Hematopoietic multipotent progenitor cell treated with erythropoietin and hydrocortisone succinate and interleukin-3 and kit ligand, for 4 days (in vitro differentiated cells): ENCODE data around the gene DYRK1A.
A peak's percentile ranks its signal among the peaks of the same experiment; 100 is the strongest.

ENCODE experiments used
- DNase-seq: peaks from one replicate; pipeline ENCODE4 v3.0.0-alpha.2; 2015

Gene DYRK1A

DNA sequence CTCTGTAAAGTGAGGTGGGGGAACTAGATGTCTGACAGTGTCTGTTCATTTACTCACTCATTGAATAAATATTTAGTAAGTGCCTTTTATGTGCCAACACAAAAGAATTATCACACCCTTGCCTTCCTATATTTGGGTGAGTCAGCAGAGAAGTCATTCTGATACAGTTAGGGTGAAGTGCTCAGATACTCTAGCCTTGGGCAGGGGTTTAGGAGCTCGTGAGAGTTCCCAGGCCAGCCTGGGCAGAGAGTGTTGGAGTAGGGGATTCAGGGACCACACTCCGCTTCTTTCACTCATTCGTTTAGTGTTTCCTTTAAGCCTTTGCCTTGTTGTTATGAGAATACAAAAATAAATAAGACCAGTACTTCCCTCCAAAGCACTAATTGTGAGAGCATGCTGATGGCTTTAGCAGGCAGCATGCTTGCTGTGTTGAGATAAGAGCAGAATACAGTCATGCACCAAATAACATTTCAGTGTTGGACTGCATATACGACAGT lies 83.9 kb downstream of the DYRK1A start:
- peak; percentile 80 for DNase-seq

DNA sequence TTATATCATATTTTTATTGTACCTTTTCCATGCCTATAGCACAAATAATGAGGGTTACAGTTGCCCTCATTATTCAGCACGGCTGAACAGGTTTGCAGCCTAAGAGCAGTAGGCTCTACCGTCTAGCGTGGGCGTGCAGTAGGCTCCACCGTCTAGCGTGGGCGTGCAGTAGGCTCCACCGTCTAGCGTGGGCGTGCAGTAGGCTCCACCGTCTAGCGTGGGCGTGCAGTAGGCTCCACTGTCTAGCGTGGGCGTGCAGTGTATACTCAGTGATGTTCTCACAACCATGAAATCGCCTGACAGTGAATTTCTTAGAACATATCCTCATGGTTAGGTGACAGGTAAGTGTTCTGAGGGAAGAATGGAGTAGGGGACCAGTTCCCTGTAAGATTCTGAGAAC lies 84.9 kb downstream of the DYRK1A start:
- no peak for DNase-seq

GRCh38 chr21:37452227-37452626 lies 85.7 kb downstream of the DYRK1A start:
- DNase-seq, result no peak

DNA sequence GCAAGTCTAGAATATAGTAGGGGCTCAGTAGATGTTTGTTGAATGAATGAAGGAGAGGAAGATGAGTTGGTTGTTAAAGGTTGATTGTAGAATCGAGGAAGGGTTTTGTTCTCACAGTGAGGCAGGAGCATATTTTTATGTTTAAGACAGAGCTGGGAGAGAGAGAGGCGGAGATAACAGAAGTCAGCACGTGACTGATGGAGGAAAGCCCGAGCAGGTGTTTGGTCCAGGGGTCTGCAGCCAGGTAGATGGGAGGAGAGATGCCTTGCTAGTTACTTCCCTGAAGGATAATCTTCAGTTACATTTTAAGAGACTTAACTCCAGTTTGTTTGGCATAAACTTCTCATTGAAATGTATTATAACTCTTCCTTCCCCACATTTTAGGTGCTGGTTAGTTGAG lies 86.8 kb downstream of the DYRK1A start:
- no peak for DNase-seq

DNA sequence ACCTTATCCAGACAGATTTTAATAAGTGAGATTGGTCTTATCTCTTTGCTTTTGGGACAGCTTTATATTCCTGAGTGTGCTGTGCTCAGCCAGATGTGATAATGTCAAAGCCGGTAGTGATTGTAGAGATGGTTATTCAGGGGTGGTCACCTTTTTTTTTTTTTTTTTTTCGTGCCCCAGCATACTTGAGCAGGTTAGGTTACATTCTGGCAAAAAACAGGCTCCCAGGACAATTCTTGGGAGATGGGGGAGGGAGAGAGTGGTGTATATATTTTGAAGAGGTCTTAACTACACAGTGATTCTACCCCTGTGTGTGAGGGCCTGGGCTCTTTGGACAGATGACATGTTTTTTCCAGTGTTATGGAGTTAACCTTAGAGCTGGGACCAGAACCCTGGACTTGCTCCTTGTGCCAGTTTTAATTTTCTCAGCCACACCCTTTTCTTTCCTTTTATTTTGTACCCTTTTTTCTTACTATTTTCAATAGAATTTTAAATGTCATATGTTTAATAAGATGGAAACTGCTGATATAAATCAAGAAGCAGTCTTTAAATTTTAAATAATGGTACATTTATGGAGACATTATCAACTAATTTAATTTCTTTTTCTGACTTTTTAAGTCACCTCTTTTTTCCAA lies 88.4 kb downstream of the DYRK1A start:
- DNase-seq, result peak; percentile 21

GRCh38 chr21:37455504-37455911 lies 88.9 kb downstream of the DYRK1A start:
- peak; percentile 90 for DNase-seq

- no peak for DNase-seq
Observed at GRCh38 chr21:37458669-37459276, 92.2 kb downstream of the DYRK1A start.

DNA sequence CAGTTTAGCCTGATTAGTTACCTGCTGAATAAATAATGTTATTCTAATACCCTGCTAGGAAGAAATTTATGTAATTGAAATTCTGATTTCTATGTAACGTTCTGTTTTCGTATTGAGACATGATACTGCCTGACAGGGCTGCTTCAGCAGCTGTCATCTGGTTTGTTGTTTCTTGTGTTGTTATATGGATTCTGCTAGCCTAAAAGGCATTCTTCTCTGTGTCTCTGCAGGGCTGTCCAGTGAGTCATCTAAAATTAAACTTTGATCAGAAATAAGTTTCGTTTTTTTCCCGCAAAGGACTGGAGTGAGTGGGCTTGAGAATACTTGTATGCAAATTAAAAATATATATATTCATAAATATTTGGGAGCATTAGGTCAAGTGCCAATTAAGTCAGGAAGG lies 93.0 kb downstream of the DYRK1A start:
- DNase-seq, result no peak

GRCh38 chr21:37460196-37460595 lies 93.6 kb downstream of the DYRK1A start:
- DNase-seq, result peak; percentile 48

DNA sequence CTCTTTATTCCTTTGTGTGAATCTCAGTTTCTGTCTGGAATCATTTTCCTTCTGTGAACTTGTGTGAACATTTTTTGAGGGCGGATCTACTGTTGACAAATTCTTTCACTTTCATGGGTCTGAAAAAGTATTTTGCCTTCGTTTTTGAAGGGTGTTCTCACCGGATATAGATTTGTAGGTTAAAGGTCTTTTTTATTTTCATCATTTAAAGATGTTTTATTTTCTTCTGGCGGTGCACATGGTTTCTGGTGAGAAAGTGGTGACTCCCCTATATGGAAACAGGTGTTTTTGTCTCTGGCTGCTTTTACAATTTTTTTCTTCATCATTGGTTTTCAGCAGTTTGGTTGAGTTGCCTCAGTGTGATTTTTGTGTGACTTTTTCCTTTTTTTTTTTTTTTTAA lies 94.9 kb downstream of the DYRK1A start:
- DNase-seq, result no peak

DNA sequence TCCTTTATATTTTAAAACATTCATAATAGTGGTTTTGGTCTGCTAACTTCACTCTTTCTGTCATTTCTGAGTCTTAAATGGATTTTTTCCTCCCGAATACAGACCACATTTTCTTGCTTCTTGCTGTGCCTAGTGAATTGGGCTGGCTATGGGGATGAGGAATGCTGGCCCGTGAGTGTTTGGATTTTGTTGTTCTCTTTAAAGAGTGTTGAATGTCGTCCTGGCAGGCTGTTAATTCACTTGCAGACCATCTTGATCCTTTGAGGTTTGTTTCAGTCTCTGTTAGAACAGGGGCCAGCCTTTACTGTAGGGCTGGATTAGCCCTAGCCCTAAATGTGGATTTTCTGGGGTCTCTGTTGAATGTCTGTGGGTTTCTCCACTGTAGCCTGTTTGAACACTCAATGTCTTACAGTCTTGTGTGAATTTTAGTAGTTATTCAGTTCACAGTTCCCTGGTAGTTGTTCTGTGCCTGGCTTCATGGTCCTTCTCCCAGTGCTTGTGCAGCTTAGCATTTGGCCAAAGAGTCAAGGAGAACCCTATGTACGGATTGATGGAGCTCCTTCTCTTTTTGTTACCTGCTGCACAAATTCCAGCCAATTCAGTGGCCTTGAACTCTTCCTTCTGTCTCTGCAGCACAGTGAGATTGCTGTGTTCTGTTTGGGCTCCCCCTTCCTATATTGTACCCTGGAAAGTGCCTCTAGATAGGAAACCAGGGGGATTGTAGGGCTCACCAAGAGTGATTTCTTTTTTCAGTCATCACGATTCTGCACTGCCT lies 95.7 kb downstream of the DYRK1A start:
- DNase-seq, result no peak

GRCh38 chr21:37463083-37463801 lies 96.7 kb downstream of the DYRK1A start:
- peak; percentile 77 for DNase-seq

- no peak for DNase-seq
Observed at GRCh38 chr21:37467082-37467481, 100.5 kb downstream of the DYRK1A start.

DNA sequence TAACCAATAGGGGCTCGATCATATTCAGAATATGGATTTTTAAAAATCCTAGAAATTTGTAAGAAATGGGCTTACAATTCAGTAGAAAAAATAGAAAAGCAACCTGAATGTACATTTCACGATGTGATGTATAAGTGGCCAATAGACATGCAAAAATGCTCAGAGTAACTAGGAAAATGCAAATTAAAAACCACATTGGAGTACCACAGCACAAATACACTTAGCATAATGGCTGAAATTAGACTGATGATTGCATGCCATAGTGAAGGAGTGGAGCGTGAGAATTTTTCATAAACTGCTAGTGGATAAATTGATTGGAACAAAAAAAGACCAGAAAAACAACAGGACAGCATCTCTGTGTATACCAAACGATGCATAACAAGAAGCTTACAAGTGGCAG lies 102.3 kb downstream of the DYRK1A start:
- no peak for DNase-seq

- DNase-seq, result no peak
Observed at GRCh38 chr21:37469441-37469840, 102.9 kb downstream of the DYRK1A start.

DNA sequence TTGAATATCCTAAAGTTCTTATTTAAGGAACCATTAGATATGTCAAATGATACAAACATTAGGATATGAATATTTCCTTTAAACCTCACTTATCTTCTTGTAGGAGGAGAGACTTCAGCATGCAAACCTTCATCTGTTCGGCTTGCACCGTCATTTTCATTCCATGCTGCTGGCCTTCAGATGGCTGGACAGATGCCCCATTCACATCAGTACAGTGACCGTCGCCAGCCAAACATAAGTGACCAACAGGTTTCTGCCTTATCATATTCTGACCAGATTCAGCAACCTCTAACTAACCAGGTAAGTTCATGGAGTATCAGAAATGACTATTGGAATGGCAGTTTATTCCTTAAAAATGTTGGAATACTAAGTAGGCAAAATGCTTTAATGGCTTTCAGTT lies 106.0 kb downstream of the DYRK1A start:
- no peak for DNase-seq

DNA sequence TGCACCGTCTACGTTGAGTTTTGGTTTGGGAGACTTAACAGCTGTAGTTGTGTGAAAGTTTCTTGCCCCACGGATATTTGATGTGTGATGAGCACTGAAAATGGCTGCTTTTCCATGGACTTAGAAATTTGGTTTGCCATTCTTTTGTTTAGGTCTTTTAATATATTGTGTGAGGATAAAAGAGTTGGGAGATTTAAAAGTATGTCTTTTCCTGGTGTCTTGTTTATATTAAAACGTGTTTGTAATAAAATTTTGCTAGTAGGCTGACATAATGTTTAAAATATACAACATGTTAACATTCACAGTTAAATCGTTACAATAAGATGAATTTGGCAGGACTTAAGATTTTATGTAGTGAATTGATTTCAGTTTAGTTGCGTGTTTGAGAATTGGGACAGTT lies 106.9 kb downstream of the DYRK1A start:
- DNase-seq, result no peak

GRCh38 chr21:37474342-37474741 lies 107.8 kb downstream of the DYRK1A start:
- no peak for DNase-seq

- DNase-seq, result peak; percentile 22
Observed at GRCh38 chr21:37475186-37475868, 108.8 kb downstream of the DYRK1A start.

DNA sequence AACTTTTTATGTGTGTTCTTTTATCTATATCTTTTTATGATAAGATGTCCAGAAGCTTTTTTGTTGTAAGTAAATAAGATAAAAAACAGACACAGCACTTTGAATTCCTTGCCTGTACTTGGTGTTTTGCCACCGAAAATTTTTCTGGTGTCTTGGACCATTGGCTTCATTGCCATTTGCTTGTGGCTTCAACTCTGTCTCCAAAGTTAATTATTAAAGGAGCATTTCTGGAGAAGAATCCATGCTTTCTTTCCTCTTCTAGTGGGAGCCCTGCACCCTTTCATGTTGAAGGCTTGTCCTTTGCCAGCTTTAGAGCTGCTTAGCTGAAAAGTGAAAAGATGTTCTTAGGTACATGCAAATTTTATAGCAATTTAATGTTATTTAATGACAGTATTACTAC lies 112.2 kb downstream of the DYRK1A start:
- no peak for DNase-seq

DNA sequence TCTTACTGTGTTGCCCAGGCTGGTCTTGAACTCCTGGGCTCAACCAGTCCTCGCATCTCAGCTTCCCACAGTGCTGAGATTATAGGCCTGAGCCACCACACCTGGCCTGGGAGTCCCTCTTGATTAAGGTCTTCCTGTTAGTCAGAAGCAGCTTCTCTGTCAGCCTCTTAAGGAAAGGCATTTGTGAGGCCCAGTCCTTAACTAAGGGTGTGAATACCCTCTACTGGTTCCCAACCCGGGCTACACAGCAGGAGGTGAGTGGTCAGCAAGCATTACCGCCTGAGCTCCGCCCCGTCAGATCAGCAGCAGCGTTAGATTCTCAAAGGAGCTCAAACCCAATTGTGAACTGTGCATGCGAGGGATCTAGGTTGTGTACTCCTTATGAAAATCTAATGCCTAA lies 117.2 kb downstream of the DYRK1A start:
- DNase-seq, result no peak

GRCh38 chr21:37484535-37485474 lies 118.2 kb downstream of the DYRK1A start:
- peak; percentile 17 for DNase-seq
